IMR-90 (cell line): ENCODE measurements around the gene FBXL16. TPM values are rescaled to one million over a fixed set of nuclear protein-coding genes. Genes with fewer than 3 reads are reported as not detected.

Experiments used
- ATAC-seq: fragments of 200-7000 bp; cut with Tn5 transposase; 2 replicates; pipeline ENCODE4 v1.9.1; 2020; ENCODE audit warnings: low read depth, mild to moderate bottlenecking, moderate library complexity
- BruUV-seq: library from RNA; stranded (reverse); fragments of 400-500 nt; replicated peaks from 2 replicates; lab custom pipeline; 2021; lab: Mats Ljungman, UMichigan
- CTCF ChIA-PET: fragments of 300-600 bp; formaldehyde crosslinking; extraction: SDS; loops from one replicate; lab custom pipeline; 2021; ENCODE audit warnings: antibody characterized with exemption; lab: Yijun Ruan, JAX
- POLR2A ChIA-PET: fragments of 300-600 bp; sonication (Branson Sonifier 250); formaldehyde crosslinking; loops from one replicate; lab custom pipeline; 2022; ENCODE audit warnings: antibody characterized with exemption; ENCODE audit not compliant: unreplicated experiment; lab: Charles Lee
- DNase-seq: peaks from one replicate; pipeline ENCODE4 v3.0.0; 2013
- H2AFZ ChIP-seq: replicated peaks from 2 replicates; pipeline ENCODE3; 2013; ENCODE audit warnings: low read length, mild to moderate bottlenecking; ENCODE audit not compliant: poor library complexity
- H2AK5ac ChIP-seq: 2 replicates; pipeline ENCODE4 v1.6.1; 2013; ENCODE audit warnings: low read depth, low read length, inconsistent platforms
- H2AK9ac ChIP-seq: replicated peaks from 2 replicates; pipeline ENCODE3; 2013; ENCODE audit warnings: mild to moderate bottlenecking, low read depth, low read length, moderate library complexity; ENCODE audit not compliant: poor library complexity
- H2BK120ac ChIP-seq: 2 replicates; pipeline ENCODE4 v1.6.1; 2013; ENCODE audit warnings: low read depth, low read length, inconsistent platforms
- H2BK15ac ChIP-seq: 3 replicates; pipeline ENCODE4 v1.6.1; 2013; ENCODE audit warnings: low read depth, low read length, inconsistent platforms
- H2BK20ac ChIP-seq: 2 replicates; pipeline ENCODE4 v1.6.1; 2013; ENCODE audit warnings: low read depth, mild to moderate bottlenecking, inconsistent platforms, low read length, moderate library complexity
- H2BK5ac ChIP-seq: 2 replicates; pipeline ENCODE4 v1.6.1; 2013; ENCODE audit warnings: mild to moderate bottlenecking, low read depth, low read length, inconsistent platforms; ENCODE audit not compliant: poor library complexity, severe bottlenecking
- H3K14ac ChIP-seq: replicated peaks from 2 replicates; pipeline ENCODE4 v1.6.1; 2013; ENCODE audit warnings: low read depth, low read length, inconsistent platforms
- H3K18ac ChIP-seq: 2 replicates; pipeline ENCODE4 v1.6.1; 2013; ENCODE audit warnings: low read depth, low read length, control low read depth
- H3K23ac ChIP-seq: 2 replicates; pipeline ENCODE4 v1.6.1; 2013; ENCODE audit warnings: low read depth, low read length, inconsistent platforms
- H3K27ac ChIP-seq: 2 replicates; pipeline ENCODE4 v1.5.1; 2013; ENCODE audit warnings: mild to moderate bottlenecking, control low read depth, low read length; ENCODE audit not compliant: insufficient read depth
- H3K27me3 ChIP-seq: 2 replicates; pipeline ENCODE4 v1.6.1; 2013; ENCODE audit warnings: low read length; ENCODE audit not compliant: control insufficient read depth, insufficient read depth
- H3K36me3 ChIP-seq: 2 replicates; pipeline ENCODE4 v1.6.1; 2013; ENCODE audit warnings: low read length, mixed read lengths; ENCODE audit not compliant: control insufficient read depth, insufficient read depth
- H3K4ac ChIP-seq: 2 replicates; pipeline ENCODE4 v1.6.1; 2013; ENCODE audit warnings: low read depth, low read length, inconsistent platforms
- H3K4me1 ChIP-seq: 2 replicates; pipeline ENCODE4 v1.6.1; 2013; ENCODE audit warnings: low read length, mixed read lengths; ENCODE audit not compliant: control insufficient read depth, insufficient read depth
- H3K4me2 ChIP-seq: 2 replicates; pipeline ENCODE4 v1.6.1; 2013; ENCODE audit warnings: low read depth, mild to moderate bottlenecking, control low read depth, low read length, moderate library complexity
- H3K4me3 ChIP-seq: 2 replicates; pipeline ENCODE4 v1.5.1; 2013; ENCODE audit warnings: low read depth, mild to moderate bottlenecking, control low read depth, low read length, moderate library complexity; ENCODE audit not compliant: insufficient read depth
- H3K56ac ChIP-seq: 2 replicates; pipeline ENCODE4 v1.6.1; 2013; ENCODE audit warnings: low read length, inconsistent platforms; ENCODE audit not compliant: insufficient read depth; ENCODE audit errors: extremely low read depth
- H3K79me1 ChIP-seq, 2 experiments: 2 replicates each; pipeline ENCODE4 v1.6.1; 2013; ENCODE audit warnings: low read length in 2 of 2, inconsistent platforms in 1 of 2, low read depth in 1 of 2
- H3K9ac ChIP-seq: 2 replicates; pipeline ENCODE4 v1.6.1; 2013; ENCODE audit warnings: low read depth, low read length, control low read depth
- H3K9me1 ChIP-seq: 2 replicates; pipeline ENCODE4 v1.6.1; 2013; ENCODE audit warnings: low read length, inconsistent platforms; ENCODE audit not compliant: insufficient read depth
- H3K9me3 ChIP-seq: 2 replicates; pipeline ENCODE4 v1.6.1; 2013; ENCODE audit warnings: low read length; ENCODE audit not compliant: control insufficient read depth, insufficient read depth
- H4K20me1 ChIP-seq: 2 replicates; pipeline ENCODE4 v1.6.1; 2013; ENCODE audit warnings: low read length, inconsistent platforms; ENCODE audit not compliant: insufficient read depth
- H4K5ac ChIP-seq: 2 replicates; pipeline ENCODE4 v1.6.1; 2013; ENCODE audit warnings: mild to moderate bottlenecking, low read depth, low read length, control low read depth
- H4K8ac ChIP-seq, 2 experiments: 2 replicates each; pipeline ENCODE4 v1.6.1; 2013; ENCODE audit warnings: low read depth in 2 of 2, low read length in 2 of 2, control low read depth in 1 of 2, inconsistent platforms in 1 of 2
- H4K91ac ChIP-seq: 2 replicates; pipeline ENCODE4 v1.6.1; 2013; ENCODE audit warnings: low read depth, low read length, inconsistent platforms; ENCODE audit not compliant: insufficient read depth
- BHLHE40 ChIP-seq: fragments of 150-350 bp; IDR thresholded peaks from 2 replicates; pipeline ENCODE4 v1.6.1; 2016; ENCODE audit warnings: mild to moderate bottlenecking, low read depth, low read length
- CEBPB ChIP-seq: IDR thresholded peaks from 2 replicates; pipeline ENCODE4 v1.6.1; 2012; ENCODE audit warnings: low read depth, low read length, improper control_type of control experiment
- CHD1 ChIP-seq: IDR thresholded peaks from 2 replicates; pipeline ENCODE4 v1.6.1; 2012; ENCODE audit warnings: low read depth, low read length, improper control_type of control experiment
- FOS ChIP-seq: fragments of 150-350 bp; IDR thresholded peaks from 2 replicates; pipeline ENCODE4 v1.6.1; 2016; ENCODE audit warnings: low read depth, low read length
- MAFK ChIP-seq: IDR thresholded peaks from 2 replicates; pipeline ENCODE4 v1.6.1; 2012; ENCODE audit warnings: low read depth, low read length, improper control_type of control experiment
- MAZ ChIP-seq: IDR thresholded peaks from 2 replicates; pipeline ENCODE4 v1.6.1; 2012; ENCODE audit warnings: low read depth, mild to moderate bottlenecking, low read length, improper control_type of control experiment, moderate library complexity, borderline replicate concordance
- MXI1 ChIP-seq: IDR thresholded peaks from 2 replicates; pipeline ENCODE4 v1.6.1; 2012; ENCODE audit warnings: low read depth, mild to moderate bottlenecking, low read length, moderate library complexity, borderline replicate concordance
- NFE2L2 ChIP-seq: fragments of 150-350 bp; IDR thresholded peaks from 2 replicates; pipeline ENCODE4 v1.6.1; 2016; ENCODE audit warnings: low read depth, mild to moderate bottlenecking, low read length
- POLR2A ChIP-seq: IDR thresholded peaks from 2 replicates; pipeline ENCODE4 v1.6.1; 2012; ENCODE audit warnings: mild to moderate bottlenecking, low read depth, low read length
- RAD21 ChIP-seq: IDR thresholded peaks from 2 replicates; pipeline ENCODE4 v1.6.1; 2012; ENCODE audit warnings: low read length, improper control_type of control experiment
- RCOR1 ChIP-seq: IDR thresholded peaks from 2 replicates; pipeline ENCODE4 v1.6.1; 2012; ENCODE audit warnings: mild to moderate bottlenecking, low read length, improper control_type of control experiment; ENCODE audit not compliant: insufficient replicate concordance
- RFX5 ChIP-seq: IDR thresholded peaks from 2 replicates; pipeline ENCODE4 v1.8.0; 2012; ENCODE audit warnings: low read depth, mild to moderate bottlenecking, low read length, moderate library complexity
- SMC3 ChIP-seq: fragments of 150-350 bp; IDR thresholded peaks from 2 replicates; pipeline ENCODE4 v1.6.1; 2016; ENCODE audit warnings: low read depth, mild to moderate bottlenecking, antibody characterized with exemption, low read length, moderate library complexity
- USF2 ChIP-seq: fragments of 150-350 bp; IDR thresholded peaks from 2 replicates; pipeline ENCODE4 v1.6.1; 2017; ENCODE audit warnings: mild to moderate bottlenecking, antibody characterized with exemption, low read length, low read depth
- WGBS, 2 experiments: methylation state at CpG; one replicate each; pipeline versions ENCODE4 v1.1.5 to v1.1.7; 2013; ENCODE audit warnings: missing lambda C conversion rate in 2 of 2; ENCODE audit not compliant: insufficient read length in 1 of 2; ENCODE audit errors: extremely low coverage in 2 of 2; 5-methylcytosine and 5-hydroxymethylcytosine counted together
- dilution Hi-C: fragments of 300-500 bp; cut with HindIII; formaldehyde crosslinking; loops from one replicate; pipeline ENCODE4 v1.14.3; 2018; ENCODE audit warnings: low sequenced_read_pairs; ENCODE audit not compliant: unreplicated experiment
- in situ Hi-C: fragments of 300-500 bp; cut with MboI; formaldehyde crosslinking; loops from 3 replicates; pipeline ENCODE4 v1.14.3; 2019; ENCODE audit warnings: low sequenced_read_pairs, inconsistent platforms, mixed read lengths
- intact Hi-C: fragments of 100-400 bp; cut with micrococcal nuclease; formaldehyde crosslinking; loops from 2 replicates; pipeline ENCODE4 v1.10.0; 2022
- polyA plus RNA-seq, 3 experiments: library from polyadenylated mRNA; depleted of rRNA; stranded (reverse); fragments of >200 nt; gene quantifications; 2 replicates each; pipeline ENCODE4 v1.2.3, GENCODE V29; 2012; ENCODE audit warnings: low replicate concordance in 1 of 3
- total RNA-seq: library from RNA; depleted of rRNA; stranded (reverse); fragments of >200 nt; gene quantifications from 2 replicates; pipeline ENCODE4 v1.2.3, GENCODE V29; 2012
- TF ChIP-seq, protein P1 (sequence below): fragments of 150-350 bp; IDR thresholded peaks from 2 replicates; pipeline ENCODE4 v1.6.1; 2016; ENCODE audit warnings: low read depth, mild to moderate bottlenecking, low read length, moderate library complexity, borderline replicate concordance
- TF ChIP-seq, protein P2 (sequence below): conservative IDR thresholded peaks from 2 replicates; pipeline ENCODE4 v1.5.1; 2012; ENCODE audit warnings: mild to moderate bottlenecking, low read depth, low read length, improper control_type of control experiment

Gene FBXL16
- total and polyA plus RNA-seq, 2 of the 4 experiments (the other 2 are of a cell fraction), result 0.18 to 2.2 TPM

GRCh38 chr16:702341-702740, 3.3 kb downstream of the FBXL16 start:
- in situ Hi-C loops (loop anchor here (25.0 kb wide), 1 partner anchor 360 kb away; the partner anchor contains the start of gene SSTR5), intact Hi-C loops (no loop called here), dilution Hi-C loops (no loop called here)
- no peak overlapping the region for H4K91ac ChIP-seq
- H3K79me1 ChIP-seq, result no peaks in the 10 kb centered on the region
- H3K27me3 ChIP-seq, result peaks cover 75% of the 10 kb centered on the region
- H2AFZ ChIP-seq, result no peak overlapping the region
- H4K20me1 ChIP-seq, result peaks cover 8% of the 10 kb centered on the region
- H3K4me2 ChIP-seq, result no peak overlapping the region
- POLR2A ChIA-PET, result no interaction called here
- DNase-seq, result no peak
- no peak overlapping the region for H3K4me3 ChIP-seq
- no peak overlapping the region for H3K9ac ChIP-seq
- no peak for ATAC-seq
- H2BK5ac ChIP-seq, result no peak overlapping the region
- no peaks in the 10 kb centered on the region for H3K9me3 ChIP-seq
- no peak overlapping the region for H4K8ac ChIP-seq
- H2BK120ac ChIP-seq, result no peak overlapping the region
- H3K4me1 ChIP-seq, result no peaks in the 10 kb centered on the region
- no peak overlapping the region for H2AK5ac ChIP-seq
- no peak overlapping the region for H3K4ac ChIP-seq
- WGBS, 2 experiments, result 80% methylated on average over 13 of the region's 19 CpGs; no CpG with 5 or more reads in 1 of the 2 experiments
- H3K18ac ChIP-seq, result no peak overlapping the region
- no peaks in the 10 kb centered on the region for H3K36me3 ChIP-seq
- BruUV-seq, result no TSS peak
- H2BK20ac ChIP-seq, result no peak overlapping the region
- TF ChIP-seq FOS, result no peak
- TF ChIP-seq MAZ, result no peak
- TF ChIP-seq RCOR1, result no peak
- TF ChIP-seq POLR2A, result no peak
- no peak for TF ChIP-seq MAFK
- TF ChIP-seq MXI1, result no peak
- no peak for TF ChIP-seq SMC3
- TF ChIP-seq CEBPB, result no peak
- TF ChIP-seq, protein P1, sequence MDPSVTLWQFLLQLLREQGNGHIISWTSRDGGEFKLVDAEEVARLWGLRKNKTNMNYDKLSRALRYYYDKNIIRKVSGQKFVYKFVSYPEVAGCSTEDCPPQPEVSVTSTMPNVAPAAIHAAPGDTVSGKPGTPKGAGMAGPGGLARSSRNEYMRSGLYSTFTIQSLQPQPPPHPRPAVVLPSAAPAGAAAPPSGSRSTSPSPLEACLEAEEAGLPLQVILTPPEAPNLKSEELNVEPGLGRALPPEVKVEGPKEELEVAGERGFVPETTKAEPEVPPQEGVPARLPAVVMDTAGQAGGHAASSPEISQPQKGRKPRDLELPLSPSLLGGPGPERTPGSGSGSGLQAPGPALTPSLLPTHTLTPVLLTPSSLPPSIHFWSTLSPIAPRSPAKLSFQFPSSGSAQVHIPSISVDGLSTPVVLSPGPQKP, result no peak
- TF ChIP-seq BHLHE40, result no peak
- no peak for TF ChIP-seq CHD1
- no peak for TF ChIP-seq RAD21
- TF ChIP-seq RFX5, result no peak
- no peak for TF ChIP-seq USF2
- TF ChIP-seq, protein P2, sequence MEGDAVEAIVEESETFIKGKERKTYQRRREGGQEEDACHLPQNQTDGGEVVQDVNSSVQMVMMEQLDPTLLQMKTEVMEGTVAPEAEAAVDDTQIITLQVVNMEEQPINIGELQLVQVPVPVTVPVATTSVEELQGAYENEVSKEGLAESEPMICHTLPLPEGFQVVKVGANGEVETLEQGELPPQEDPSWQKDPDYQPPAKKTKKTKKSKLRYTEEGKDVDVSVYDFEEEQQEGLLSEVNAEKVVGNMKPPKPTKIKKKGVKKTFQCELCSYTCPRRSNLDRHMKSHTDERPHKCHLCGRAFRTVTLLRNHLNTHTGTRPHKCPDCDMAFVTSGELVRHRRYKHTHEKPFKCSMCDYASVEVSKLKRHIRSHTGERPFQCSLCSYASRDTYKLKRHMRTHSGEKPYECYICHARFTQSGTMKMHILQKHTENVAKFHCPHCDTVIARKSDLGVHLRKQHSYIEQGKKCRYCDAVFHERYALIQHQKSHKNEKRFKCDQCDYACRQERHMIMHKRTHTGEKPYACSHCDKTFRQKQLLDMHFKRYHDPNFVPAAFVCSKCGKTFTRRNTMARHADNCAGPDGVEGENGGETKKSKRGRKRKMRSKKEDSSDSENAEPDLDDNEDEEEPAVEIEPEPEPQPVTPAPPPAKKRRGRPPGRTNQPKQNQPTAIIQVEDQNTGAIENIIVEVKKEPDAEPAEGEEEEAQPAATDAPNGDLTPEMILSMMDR, result no peak
- TF ChIP-seq NFE2L2, result no peak
- no peaks in the 10 kb centered on the region for H3K9me1 ChIP-seq
- no peak overlapping the region for H3K23ac ChIP-seq
- CTCF ChIA-PET, result no interaction called here
- no peak overlapping the region for H4K5ac ChIP-seq
- H3K14ac ChIP-seq, result no peak overlapping the region
- no peak overlapping the region for H3K27ac ChIP-seq
- H3K56ac ChIP-seq, result no peak overlapping the region
- H2AK9ac ChIP-seq, result no peak overlapping the region
- no peak overlapping the region for H2BK15ac ChIP-seq
